Activated naive CD8-positive, alpha-beta T cell (primary cell): ENCODE measurements around the gene SIX5.
"Not testable (repeated sequence)": the region's sequence is repeated elsewhere in the genome, so short reads cannot be mapped to it uniquely, and the experiment has no call there.

Source experiments
- H3K27ac Mint-ChIP-seq: one replicate; pipeline ENCODE4 v1.8.0; 2021; ENCODE audit warnings: mixed read lengths
- H3K27me3 Mint-ChIP-seq: one replicate; pipeline ENCODE4 v1.8.0; 2021; ENCODE audit warnings: mixed read lengths
- H3K36me3 Mint-ChIP-seq: one replicate; pipeline ENCODE4 v1.8.0; 2021; ENCODE audit warnings: mixed read lengths
- H3K4me1 Mint-ChIP-seq: one replicate; pipeline ENCODE4 v1.8.0; 2021; ENCODE audit warnings: low read depth, mixed read lengths
- H3K4me3 Mint-ChIP-seq: one replicate; pipeline ENCODE4 v1.8.0; 2021; ENCODE audit warnings: mild to moderate bottlenecking, mixed read lengths
- H3K9me3 Mint-ChIP-seq: one replicate; pipeline ENCODE4 v1.8.0; 2021; ENCODE audit warnings: low read depth, mixed read lengths

The SIX5 gene

GRCh38 chr19:45801603-45802175, 32.6 kb upstream of the SIX5 start:
- Mint-ChIP-seq H3K9me3 (no peaks in the 10 kb centered on the region), H3K4me3 (no peak overlapping the region), H3K4me1 (peaks cover 4% of the 10 kb centered on the region), H3K27ac (no peak overlapping the region), H3K27me3 (peaks cover 14% of the 10 kb centered on the region), H3K36me3 (no peaks in the 10 kb centered on the region)

GRCh38 chr19:45800070-45800553, 31.1 kb upstream of the SIX5 start:
- Mint-ChIP-seq H3K36me3 (no peaks in the 10 kb centered on the region), H3K4me3 (no peak overlapping the region), H3K27ac (no peak overlapping the region), H3K4me1 (peaks cover 4% of the 10 kb centered on the region), H3K9me3 (no peaks in the 10 kb centered on the region), H3K27me3 (peaks cover 14% of the 10 kb centered on the region)

GRCh38 chr19:45799541-45799940, 30.5 kb upstream of the SIX5 start:
- not testable (repeated sequence) for H3K36me3 Mint-ChIP-seq, H3K4me3 Mint-ChIP-seq, H3K27ac Mint-ChIP-seq, H3K9me3 Mint-ChIP-seq, H3K4me1 Mint-ChIP-seq
- peaks cover 18% of the 10 kb centered on the region for H3K27me3 Mint-ChIP-seq

- Mint-ChIP-seq H3K4me3 (no peak overlapping the region), H3K27me3 (peaks cover 19% of the 10 kb centered on the region), H3K27ac (no peak overlapping the region), H3K4me1 (peaks cover 7% of the 10 kb centered on the region), H3K9me3 (no peaks in the 10 kb centered on the region), H3K36me3 (no peaks in the 10 kb centered on the region)
Measured at GRCh38 chr19:45798995-45799517, 30.0 kb upstream of the SIX5 start.

GRCh38 chr19:45794627-45795026, 25.6 kb upstream of the SIX5 start:
- H3K36me3 Mint-ChIP-seq: peaks cover 3% of the 10 kb centered on the region
- no peak overlapping the region for H3K27ac Mint-ChIP-seq
- H3K4me1 Mint-ChIP-seq: peaks cover 35% of the 10 kb centered on the region
- H3K9me3 Mint-ChIP-seq: no peaks in the 10 kb centered on the region
- H3K27me3 Mint-ChIP-seq: peaks cover 18% of the 10 kb centered on the region
- H3K4me3 Mint-ChIP-seq: no peak overlapping the region

GRCh38 chr19:45793876-45794275, 24.8 kb upstream of the SIX5 start:
- H3K9me3 Mint-ChIP-seq: no peaks in the 10 kb centered on the region
- peaks cover 34% of the 10 kb centered on the region for H3K4me1 Mint-ChIP-seq
- peaks cover 17% of the 10 kb centered on the region for H3K27me3 Mint-ChIP-seq
- H3K27ac Mint-ChIP-seq: no peak overlapping the region
- peaks cover 8% of the 10 kb centered on the region for H3K36me3 Mint-ChIP-seq
- H3K4me3 Mint-ChIP-seq: no peak overlapping the region

- peak overlapping the region; percentile 76 for H3K27ac Mint-ChIP-seq
- H3K4me3 Mint-ChIP-seq: peak overlapping the region; percentile 83
- peaks cover 13% of the 10 kb centered on the region for H3K36me3 Mint-ChIP-seq
- H3K27me3 Mint-ChIP-seq: peaks cover 17% of the 10 kb centered on the region
- peaks cover 33% of the 10 kb centered on the region for H3K4me1 Mint-ChIP-seq
- H3K9me3 Mint-ChIP-seq: no peaks in the 10 kb centered on the region
Measured at GRCh38 chr19:45793178-45793564, 24.1 kb upstream of the SIX5 start.

- H3K27me3 Mint-ChIP-seq: peaks cover 16% of the 10 kb centered on the region
- H3K36me3 Mint-ChIP-seq: peaks cover 16% of the 10 kb centered on the region
- peak within 1 kb of the TSS; percentile 96 for H3K4me3 Mint-ChIP-seq
- peaks cover 33% of the 10 kb centered on the region for H3K4me1 Mint-ChIP-seq
- H3K9me3 Mint-ChIP-seq: no peaks in the 10 kb centered on the region
- H3K27ac Mint-ChIP-seq: peak within 1 kb of the TSS; percentile 79
Measured at GRCh38 chr19:45792470-45793177, 23.6 kb upstream of the SIX5 start, which contains the start of gene DMWD. Gene DMWD (minus strand): TSS chr19:45792845. CDS start chr19:45792756, 89 bp downstream.

- H3K27ac Mint-ChIP-seq: peak overlapping the region; percentile 79
- peak overlapping the region; percentile 96 for H3K4me3 Mint-ChIP-seq
- H3K36me3 Mint-ChIP-seq: peaks cover 18% of the 10 kb centered on the region
- H3K9me3 Mint-ChIP-seq: no peaks in the 10 kb centered on the region
- peaks cover 33% of the 10 kb centered on the region for H3K4me1 Mint-ChIP-seq
- peaks cover 16% of the 10 kb centered on the region for H3K27me3 Mint-ChIP-seq
Measured at GRCh38 chr19:45791744-45792469, 22.9 kb upstream of the SIX5 start.

- Mint-ChIP-seq H3K4me1 (peaks cover 33% of the 10 kb centered on the region), H3K9me3 (no peaks in the 10 kb centered on the region), H3K27me3 (peaks cover 14% of the 10 kb centered on the region), H3K27ac (no peak overlapping the region), H3K36me3 (peaks cover 21% of the 10 kb centered on the region), H3K4me3 (peak overlapping the region; percentile 96)
Measured at GRCh38 chr19:45790942-45791341, 21.9 kb upstream of the SIX5 start.

- peaks cover 30% of the 10 kb centered on the region for H3K4me1 Mint-ChIP-seq
- H3K36me3 Mint-ChIP-seq: peaks cover 21% of the 10 kb centered on the region
- no peak overlapping the region for H3K27ac Mint-ChIP-seq
Measured at GRCh38 chr19:45789035-45789786, 20.2 kb upstream of the SIX5 start.

GRCh38 chr19:45786533-45786894, 17.5 kb upstream of the SIX5 start:
- Mint-ChIP-seq H3K36me3 (peaks cover 21% of the 10 kb centered on the region), H3K27me3 (peaks cover 9% of the 10 kb centered on the region), H3K4me1 (peaks cover 11% of the 10 kb centered on the region), H3K27ac (no peak overlapping the region), H3K4me3 (no peak overlapping the region), H3K9me3 (no peaks in the 10 kb centered on the region)

More at GRCh38 chr19:45789035-45789786, 20.2 kb upstream of the SIX5 start:
- H3K9me3 Mint-ChIP-seq: no peaks in the 10 kb centered on the region
- H3K27me3 Mint-ChIP-seq: peaks cover 12% of the 10 kb centered on the region
- H3K4me3 Mint-ChIP-seq: no peak overlapping the region

GRCh38 chr19:45785781-45786532, 16.9 kb upstream of the SIX5 start:
- Mint-ChIP-seq H3K4me3 (no peak overlapping the region), H3K4me1 (peaks cover 5% of the 10 kb centered on the region), H3K36me3 (peaks cover 20% of the 10 kb centered on the region), H3K27me3 (peaks cover 10% of the 10 kb centered on the region), H3K9me3 (no peaks in the 10 kb centered on the region), H3K27ac (no peak overlapping the region)

- peaks cover 1% of the 10 kb centered on the region for H3K4me1 Mint-ChIP-seq
- H3K9me3 Mint-ChIP-seq: no peaks in the 10 kb centered on the region
- peaks cover 18% of the 10 kb centered on the region for H3K36me3 Mint-ChIP-seq
- no peak overlapping the region for H3K4me3 Mint-ChIP-seq
- no peak overlapping the region for H3K27ac Mint-ChIP-seq
- peaks cover 12% of the 10 kb centered on the region for H3K27me3 Mint-ChIP-seq
Measured at GRCh38 chr19:45785097-45785496, 16.0 kb upstream of the SIX5 start.
